Caco-2 (cell line): Measurements from ENCODE around the gene SOD2. TPM values are rescaled to one million over a fixed set of nuclear protein-coding genes. Genes with fewer than 3 reads are reported as not detected.
"Not testable (repeated sequence)": the region's sequence is repeated elsewhere in the genome, so short reads cannot be mapped to it uniquely, and the experiment has no call there.

ENCODE experiments used
- BruUV-seq: library from RNA; stranded (reverse); fragments of 400-500 nt; replicated peaks from 2 replicates; lab custom pipeline; 2021; lab: Mats Ljungman, UMichigan
- CTCF ChIA-PET: fragments of 300-600 bp; sonication (Branson Sonifier 250); formaldehyde crosslinking; loops from one replicate; lab custom pipeline; 2022; ENCODE audit warnings: antibody characterized with exemption; lab: Charles Lee
- POLR2A ChIA-PET: fragments of 300-600 bp; sonication (Branson Sonifier 250); formaldehyde crosslinking; loops from one replicate; lab custom pipeline; 2022; ENCODE audit warnings: antibody characterized with exemption; lab: Charles Lee
- DNase-seq, 2 experiments: peaks; one replicate each; pipeline versions ENCODE4 v3.0.0 to v3.0.0-alpha.2; 2020 to 2022
- H3K27me3 ChIP-seq: replicated peaks from 2 replicates; pipeline ENCODE4 v1.6.0; 2011; ENCODE audit warnings: low read length; ENCODE audit not compliant: control insufficient read depth, insufficient read depth
- H3K36me3 ChIP-seq: 2 replicates; pipeline ENCODE4 v1.5.1; 2011; ENCODE audit warnings: low read length; ENCODE audit not compliant: control insufficient read depth, insufficient read depth
- H3K4me1 ChIP-seq: fragments of 250-450 bp; sonication (Bioruptor Pico); 2 replicates; pipeline ENCODE4 v1.5.1; 2020; ENCODE audit warnings: mild to moderate bottlenecking
- H3K4me3 ChIP-seq: 2 replicates; pipeline ENCODE4 v1.5.1; 2011; ENCODE audit warnings: low read depth, mild to moderate bottlenecking, control low read depth, low read length
- H3K9me3 ChIP-seq: fragments of 250-450 bp; sonication (Bioruptor Pico); 2 replicates; pipeline ENCODE4 v1.5.1; 2020; ENCODE audit warnings: mild to moderate bottlenecking, moderate library complexity
- H3K27ac Mint-ChIP-seq: one replicate; pipeline ENCODE4 v1.8.0; 2022; ENCODE audit warnings: mixed read lengths; ENCODE audit not compliant: unreplicated experiment
- H3K27me3 Mint-ChIP-seq: one replicate; pipeline ENCODE4 v1.8.0; 2022; ENCODE audit warnings: mixed read lengths; ENCODE audit not compliant: insufficient read depth, unreplicated experiment
- H3K36me3 Mint-ChIP-seq: one replicate; pipeline ENCODE4 v1.8.0; 2022; ENCODE audit warnings: mild to moderate bottlenecking, mixed read lengths; ENCODE audit not compliant: insufficient read depth, unreplicated experiment
- H3K4me1 Mint-ChIP-seq: one replicate; pipeline ENCODE4 v1.8.0; 2022; ENCODE audit warnings: low read depth, mixed read lengths; ENCODE audit not compliant: unreplicated experiment
- H3K4me3 Mint-ChIP-seq: one replicate; pipeline ENCODE4 v1.8.0; 2022; ENCODE audit warnings: mild to moderate bottlenecking, moderate library complexity, mixed read lengths; ENCODE audit not compliant: unreplicated experiment
- H3K9me3 Mint-ChIP-seq: one replicate; pipeline ENCODE4 v1.8.0; 2022; ENCODE audit warnings: mixed read lengths; ENCODE audit not compliant: unreplicated experiment
- CTCF ChIP-seq, 2 experiments: fragments of 200-600 bp in 1 of 2; IDR thresholded peaks; 1 replicate in 1 of 2; 2 replicates in 1 of 2; pipeline versions ENCODE4 v1.5.1 to v1.8.0; 2011 to 2022; ENCODE audit warnings: antibody characterized with exemption in 1 of 2, control low read depth in 1 of 2, inconsistent platforms in 1 of 2, low read depth in 1 of 2, low read length in 1 of 2, mild to moderate bottlenecking in 1 of 2, moderate library complexity in 1 of 2; ENCODE audit not compliant: insufficient read depth in 1 of 2, severe bottlenecking in 1 of 2, unreplicated experiment in 1 of 2
- intact Hi-C: fragments of 100-400 bp; cut with micrococcal nuclease; formaldehyde crosslinking; loops from one replicate; pipeline ENCODE4 v1.10.0; 2022; ENCODE audit not compliant: unreplicated experiment
- total RNA-seq: library from RNA; stranded (reverse); gene quantifications from 2 replicates; pipeline ENCODE4 v1.2.3, GENCODE V29; 2022

SOD2 gene
- total RNA-seq, 1 experiment from 2014 or later: 110 TPM

GRCh38 chr6:159676890-159677505, 16.0 kb downstream of the SOD2 start:
- no peaks in the 10 kb centered on the region for H3K9me3 ChIP-seq
- no peaks in the 10 kb centered on the region; the same call in 1 of the 2 replicates for H3K36me3 ChIP-seq
- Mint-ChIP-seq H3K4me1 (no peaks in the 10 kb centered on the region), H3K4me3 (no peak overlapping the region), H3K27me3 (no peaks in the 10 kb centered on the region), H3K36me3 (peaks cover 17% of the 10 kb centered on the region), H3K9me3 (no peaks in the 10 kb centered on the region), H3K27ac (no peak overlapping the region)
- H3K4me3 ChIP-seq: no peak overlapping the region
- no peak for DNase-seq
- CTCF ChIA-PET: no interaction called here
- no peaks in the 10 kb centered on the region for H3K4me1 ChIP-seq
- intact Hi-C loops: no loop called here
- no peaks in the 10 kb centered on the region for H3K27me3 ChIP-seq
- no TSS peak for BruUV-seq
- POLR2A ChIA-PET: no interaction called here
- TF ChIP-seq CTCF (IDR thresholded peaks at IDR 0.05; ENCODE audit: insufficient read depth in 1 of 2, low read depth in 1 of 2, low read length in 1 of 2, severe bottlenecking in 1 of 2, unreplicated experiment in 1 of 2): no peak

- H3K9me3 ChIP-seq, intact Hi-C loops, H3K4me3 ChIP-seq, BruUV-seq, H3K27me3 ChIP-seq, DNase-seq, H3K36me3 ChIP-seq, POLR2A ChIA-PET, H3K27ac Mint-ChIP-seq, H3K4me3 Mint-ChIP-seq, CTCF ChIA-PET, H3K9me3 Mint-ChIP-seq, H3K4me1 ChIP-seq, H3K27me3 Mint-ChIP-seq, H3K4me1 Mint-ChIP-seq: not testable (repeated sequence)
- H3K36me3 Mint-ChIP-seq: peaks cover 11% of the 10 kb centered on the region
Observed at GRCh38 chr6:159676236-159676635, 16.8 kb downstream of the SOD2 start.

- no TSS peak for BruUV-seq
- intact Hi-C loops: no loop called here
- CTCF ChIA-PET: no interaction called here
Observed at GRCh38 chr6:159665868-159666635, 27.0 kb downstream of the SOD2 start.

GRCh38 chr6:159663368-159663889, 29.6 kb downstream of the SOD2 start:
- H3K27me3 Mint-ChIP-seq, H3K9me3 Mint-ChIP-seq, H3K9me3 ChIP-seq, H3K4me1 Mint-ChIP-seq, intact Hi-C loops, H3K4me3 ChIP-seq, POLR2A ChIA-PET, H3K27ac Mint-ChIP-seq, H3K36me3 Mint-ChIP-seq, H3K36me3 ChIP-seq, CTCF ChIA-PET, H3K27me3 ChIP-seq, BruUV-seq, DNase-seq, H3K4me1 ChIP-seq, H3K4me3 Mint-ChIP-seq: not testable (repeated sequence)

More at GRCh38 chr6:159665868-159666635, 27.0 kb downstream of the SOD2 start:
- H3K27ac Mint-ChIP-seq: no peak overlapping the region
- no peaks in the 10 kb centered on the region for H3K27me3 Mint-ChIP-seq
- no peak overlapping the region for H3K4me3 Mint-ChIP-seq
- Histone ChIP-seq H3K9me3 (no peaks in the 10 kb centered on the region), H3K36me3 (no peaks in the 10 kb centered on the region), H3K4me3 (no peak overlapping the region), H3K4me1 (no peaks in the 10 kb centered on the region), H3K27me3 (no peaks in the 10 kb centered on the region)
- DNase-seq: no peak
- POLR2A ChIA-PET: no interaction called here
- no peak for TF ChIP-seq CTCF (IDR thresholded peaks at IDR 0.05; ENCODE audit: insufficient read depth in 1 of 2, low read depth in 1 of 2, low read length in 1 of 2, severe bottlenecking in 1 of 2, unreplicated experiment in 1 of 2)
- H3K36me3 Mint-ChIP-seq: no peaks in the 10 kb centered on the region
- no peaks in the 10 kb centered on the region for H3K4me1 Mint-ChIP-seq
- no peaks in the 10 kb centered on the region for H3K9me3 Mint-ChIP-seq

- BruUV-seq, intact Hi-C loops, H3K27me3 ChIP-seq, H3K36me3 Mint-ChIP-seq, H3K4me3 ChIP-seq, DNase-seq, H3K4me1 Mint-ChIP-seq, H3K27ac Mint-ChIP-seq, H3K9me3 ChIP-seq, H3K9me3 Mint-ChIP-seq, H3K36me3 ChIP-seq, CTCF ChIA-PET, H3K4me1 ChIP-seq, H3K4me3 Mint-ChIP-seq, POLR2A ChIA-PET, H3K27me3 Mint-ChIP-seq: not testable (repeated sequence)
Observed at GRCh38 chr6:159661977-159662376, 31.1 kb downstream of the SOD2 start.
